GM18526 (cell line): ENCODE results near the gene TSKU.

Experiments used
- POLR2A ChIP-seq: IDR thresholded peaks from 3 replicates; pipeline ENCODE4 v1.6.1; 2011; ENCODE audit not compliant: insufficient read length; ENCODE audit errors: extremely low read depth

Gene TSKU

DNA sequence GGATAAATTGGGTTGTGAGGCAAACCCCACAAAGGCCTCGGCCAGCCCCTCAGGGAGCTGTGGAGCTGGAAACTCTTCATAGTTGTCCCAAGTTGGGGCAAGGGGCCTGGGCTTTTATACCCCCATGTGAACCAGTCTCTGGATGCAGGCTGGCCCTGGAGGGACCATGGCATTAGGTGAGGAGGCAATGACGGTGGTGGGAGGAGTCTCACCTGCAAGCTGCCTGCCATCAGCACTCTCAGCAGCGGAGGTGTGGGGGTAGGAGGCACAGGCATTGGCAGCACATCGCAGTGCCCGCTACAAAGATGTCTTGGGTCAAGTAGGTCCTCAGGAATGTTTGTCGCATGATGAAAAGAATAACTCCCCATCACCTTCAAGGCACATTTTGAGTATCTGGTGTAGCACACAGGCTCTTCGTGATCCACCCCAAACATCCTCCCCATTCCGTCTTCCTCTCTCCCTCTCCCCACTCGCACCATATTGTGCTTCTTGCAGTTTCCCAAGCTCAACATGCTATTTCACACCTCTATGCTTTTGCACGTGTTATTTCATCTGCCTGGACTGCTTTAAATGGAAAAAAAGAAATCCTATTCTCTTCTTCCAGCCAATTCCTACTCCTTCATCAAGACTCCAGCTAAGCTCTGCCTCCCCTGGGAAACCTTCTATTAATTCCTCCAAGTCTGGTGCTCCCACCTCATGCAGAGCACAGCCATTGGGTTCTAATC, 18.1 kb upstream of the TSKU start:
- TF ChIP-seq POLR2A, result no peak

DNA sequence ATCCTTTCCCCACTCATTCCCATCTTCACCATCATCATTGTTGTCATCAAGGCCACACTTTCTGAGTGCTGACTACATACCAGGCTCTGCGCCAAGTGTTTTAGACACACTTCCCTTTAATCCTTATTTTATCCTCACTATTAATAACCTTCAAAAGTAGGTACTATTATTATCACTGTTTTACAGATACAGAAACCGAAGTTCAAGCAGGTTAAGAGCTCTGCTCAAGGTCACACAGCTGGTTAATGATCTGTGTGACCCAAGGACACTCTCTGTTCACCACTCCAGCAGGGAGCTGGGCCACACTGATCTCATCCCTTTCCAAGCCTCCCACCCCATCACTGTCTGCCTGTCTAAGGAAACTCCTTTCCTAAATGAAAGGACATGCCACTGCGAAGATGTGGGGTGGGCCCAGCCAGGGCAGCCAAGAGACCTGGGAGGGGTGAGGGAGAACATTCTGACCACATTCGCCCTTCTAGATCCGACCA, 17.2 kb upstream of the TSKU start:
- TF ChIP-seq POLR2A, result no peak

DNA sequence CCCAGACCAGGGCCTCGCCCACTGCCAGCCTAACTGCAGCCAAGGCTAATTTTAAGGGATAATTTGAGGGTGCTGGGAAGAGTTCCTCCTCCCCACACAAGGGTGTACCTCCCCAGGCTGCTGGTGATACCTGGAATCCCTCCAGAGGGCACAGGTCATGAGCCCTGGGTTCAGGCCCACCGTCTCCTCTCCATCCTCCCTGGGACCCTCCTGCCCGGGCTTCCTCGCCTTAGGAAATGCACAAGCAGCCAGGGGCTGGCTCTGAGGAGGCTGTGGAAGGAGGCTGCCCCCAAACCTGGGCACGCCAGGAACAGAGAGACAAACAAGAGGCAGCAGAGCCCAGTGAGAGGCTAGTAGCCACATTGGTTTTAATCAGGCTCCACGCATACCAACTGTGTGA, 16.6 kb upstream of the TSKU start:
- TF ChIP-seq POLR2A, result no peak

DNA sequence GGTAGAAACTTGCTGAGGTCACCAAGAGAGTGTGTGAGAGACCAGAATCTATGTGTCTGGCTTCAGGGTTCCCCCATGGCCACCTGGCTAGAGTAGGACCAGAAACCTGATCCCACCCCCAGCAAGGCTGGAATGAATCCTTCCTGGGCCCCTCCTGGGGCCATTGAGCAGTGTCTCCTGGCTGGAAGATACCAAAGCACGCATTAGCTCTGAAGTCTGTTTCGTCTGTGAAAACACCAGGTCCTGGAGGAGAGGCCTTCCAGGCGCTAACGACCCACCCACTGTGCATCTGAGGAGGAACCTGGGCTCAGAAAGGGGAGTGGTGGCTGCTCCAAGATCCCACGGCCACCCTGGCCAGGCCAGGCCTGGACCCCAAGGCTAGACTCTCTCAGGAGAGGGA, 15.5 kb upstream of the TSKU start:
- TF ChIP-seq POLR2A, result no peak

DNA sequence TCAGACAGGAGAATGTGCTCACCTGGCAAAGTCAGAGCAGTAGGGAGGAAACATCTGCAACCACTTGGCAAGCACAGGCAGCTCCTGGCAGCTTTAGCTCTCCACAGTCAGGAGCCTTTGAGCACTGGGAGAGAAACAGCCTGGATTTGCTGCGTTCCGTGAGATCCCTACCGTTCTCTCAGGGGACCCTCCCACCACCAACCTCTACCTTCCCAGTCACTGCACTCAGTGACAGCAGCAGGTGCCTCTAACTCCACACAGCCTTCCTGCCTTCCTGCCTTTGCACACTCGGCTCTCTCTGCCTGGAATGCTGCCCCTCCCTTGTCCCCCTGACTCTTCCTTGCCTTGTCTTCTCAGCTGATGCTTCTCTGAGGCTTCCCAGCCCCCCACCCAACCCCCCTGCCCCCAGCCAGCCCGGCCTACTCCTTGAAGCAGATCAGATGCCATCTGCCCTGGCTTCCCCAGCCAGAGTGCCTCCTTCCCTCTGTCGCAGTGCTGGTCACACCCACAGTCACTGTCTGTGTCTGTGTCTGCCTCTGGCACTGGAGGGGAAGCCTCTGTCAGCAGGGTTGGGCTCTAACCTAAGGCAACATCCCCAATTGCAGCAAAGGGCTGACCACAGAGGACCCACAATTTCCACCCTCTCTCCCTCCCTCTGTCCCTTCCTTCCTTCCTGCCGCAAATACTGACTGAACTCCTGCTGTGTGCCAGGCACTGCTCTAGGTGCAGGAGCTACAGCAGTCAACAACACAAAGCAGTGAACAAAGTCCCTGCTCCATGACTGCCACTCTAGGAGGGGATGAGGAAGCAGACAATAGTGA, 14.9 kb upstream of the TSKU start:
- no peak for TF ChIP-seq POLR2A

DNA sequence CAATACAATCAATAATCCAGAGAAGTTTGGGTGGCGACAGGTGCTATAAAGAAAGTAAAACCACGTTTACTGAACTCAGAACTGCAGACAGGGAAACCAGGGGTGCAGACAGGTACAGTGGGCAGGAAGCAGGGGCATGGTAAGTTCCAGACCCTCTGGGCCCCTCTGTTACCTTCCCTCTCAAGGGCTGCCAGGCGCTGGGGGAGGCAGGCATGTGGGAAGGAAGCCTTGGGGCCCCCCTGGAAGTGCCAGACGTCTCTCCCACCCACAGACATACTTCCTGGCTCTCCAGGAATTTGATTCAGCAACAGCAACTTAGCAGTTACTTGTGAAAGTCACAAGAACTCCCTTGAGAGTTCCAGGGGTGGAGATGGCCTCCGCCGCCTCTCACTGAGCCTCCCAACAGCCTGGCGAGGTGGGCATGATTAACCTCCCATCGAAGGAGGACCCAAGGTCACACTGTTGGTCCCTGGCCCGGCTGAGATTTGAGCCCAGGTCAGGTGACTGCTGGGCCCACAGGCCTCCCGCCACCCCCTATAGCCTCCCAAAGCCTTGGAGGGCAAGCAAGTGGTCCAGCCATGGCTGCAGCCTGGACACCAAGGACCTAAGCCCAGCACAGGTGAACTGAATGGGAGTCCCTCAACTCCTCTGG, 14.1 kb upstream of the TSKU start:
- no peak for TF ChIP-seq POLR2A

DNA sequence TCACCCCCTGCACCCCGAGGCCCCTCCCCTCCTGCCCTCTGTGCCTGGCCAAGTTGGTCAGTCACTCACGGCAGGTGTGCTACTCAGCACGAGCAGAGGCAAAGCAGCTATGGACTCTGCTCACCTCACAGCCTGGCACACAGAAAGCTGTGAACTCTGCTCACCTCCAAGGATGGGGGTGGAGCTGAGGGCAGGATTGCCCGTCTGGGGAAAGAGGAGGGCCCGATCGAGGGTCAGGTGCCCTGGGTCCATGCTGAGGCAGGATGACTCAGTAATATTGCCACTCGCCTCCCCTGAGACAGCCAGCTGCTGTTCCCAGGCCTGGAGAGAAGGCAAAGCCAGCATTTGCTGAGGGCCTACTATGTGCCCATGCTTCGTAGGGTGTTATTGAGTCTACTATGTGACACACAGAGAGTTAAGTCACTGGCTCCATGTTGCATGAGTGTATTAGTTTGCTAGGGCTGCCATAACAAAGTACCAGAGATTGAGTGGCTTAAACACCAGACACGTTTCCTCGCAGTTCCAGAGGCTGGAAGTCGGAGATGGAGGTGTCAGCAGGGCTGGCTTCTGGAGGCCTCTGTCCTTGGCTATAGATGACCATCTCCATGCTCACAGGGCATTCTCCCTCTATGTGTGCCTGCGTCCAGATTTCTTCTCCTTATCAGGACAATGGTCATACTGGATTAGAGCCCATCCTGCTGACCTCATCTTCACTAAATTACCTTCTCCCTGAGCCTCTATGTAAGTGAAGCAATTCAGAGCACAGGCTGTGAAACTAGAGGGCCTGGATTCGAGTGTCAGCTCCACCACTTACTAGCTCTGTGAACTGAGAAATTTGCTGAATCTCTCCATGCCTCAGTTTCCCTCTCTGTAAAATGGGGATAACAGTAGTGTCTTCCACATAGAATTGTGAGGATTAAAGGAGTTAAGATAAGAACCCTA, 13.2 kb upstream of the TSKU start:
- no peak for TF ChIP-seq POLR2A

DNA sequence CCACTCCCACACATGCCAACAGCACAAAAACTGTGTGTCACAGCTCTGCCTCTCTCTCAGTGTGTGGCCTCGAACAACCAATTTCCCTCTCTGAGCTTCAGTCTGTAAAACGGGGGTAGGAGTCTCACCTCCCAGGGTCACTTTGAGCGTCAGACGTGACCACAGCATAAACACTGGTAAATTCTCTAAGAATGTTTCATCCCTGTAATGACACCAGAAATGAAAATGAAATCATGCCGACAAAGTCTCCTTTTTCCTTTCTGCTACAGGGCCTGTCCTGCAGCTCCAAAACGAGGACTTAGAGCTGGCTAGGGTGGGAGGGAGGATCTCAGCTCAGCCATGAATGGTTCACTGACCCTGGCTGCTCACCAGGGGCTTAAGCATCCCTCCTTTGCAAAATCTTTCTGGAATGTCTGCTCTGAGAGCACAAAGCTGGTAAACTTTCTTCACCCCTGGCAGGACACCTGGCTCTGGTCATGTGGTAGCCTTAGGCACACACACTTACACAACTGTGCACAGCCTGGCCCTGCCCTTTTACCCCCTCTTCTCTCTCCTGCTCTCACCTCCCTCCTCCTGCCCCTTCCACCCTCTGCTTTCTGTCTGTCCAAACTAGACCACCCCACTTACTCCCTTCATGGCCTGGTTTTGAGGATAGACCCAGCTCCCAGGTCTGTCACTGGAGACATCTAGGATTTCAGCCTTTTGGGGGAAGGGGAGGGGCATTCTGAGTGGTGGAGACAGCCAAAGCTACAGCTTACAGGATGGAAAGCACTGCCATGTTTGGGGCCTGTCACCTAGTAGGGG, 12.3 kb upstream of the TSKU start:
- TF ChIP-seq POLR2A, result no peak

DNA sequence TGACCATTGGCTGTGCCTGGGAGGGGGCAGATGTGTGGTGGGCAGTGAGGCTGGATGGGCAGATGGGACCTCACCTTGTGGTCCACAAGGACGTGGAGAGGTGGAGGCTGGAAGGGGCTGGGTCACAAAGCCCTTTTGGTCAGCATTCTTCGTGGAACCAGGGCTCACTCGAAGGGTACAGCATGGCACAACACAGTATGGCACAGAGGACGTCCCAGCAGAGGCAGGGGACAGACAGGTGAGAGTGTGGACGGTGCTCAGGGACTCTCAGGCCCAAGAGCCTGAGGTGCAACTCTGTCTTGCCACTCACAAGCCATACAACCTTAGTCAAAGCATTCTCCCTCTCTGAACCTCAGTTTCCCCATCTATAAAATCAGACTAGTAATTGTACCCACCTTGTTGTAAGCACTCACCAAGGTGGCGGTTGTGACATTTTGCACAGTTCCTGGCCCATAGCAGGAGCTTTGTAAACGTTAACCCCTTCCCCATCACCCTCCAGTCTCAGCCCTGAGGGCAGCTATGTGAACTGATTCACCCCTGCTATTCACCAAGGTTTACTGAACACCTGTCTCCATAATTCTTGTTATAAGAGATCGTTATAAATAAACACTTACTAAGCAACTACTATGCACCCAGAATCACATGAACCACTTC, 11.6 kb upstream of the TSKU start:
- TF ChIP-seq POLR2A, result no peak

DNA sequence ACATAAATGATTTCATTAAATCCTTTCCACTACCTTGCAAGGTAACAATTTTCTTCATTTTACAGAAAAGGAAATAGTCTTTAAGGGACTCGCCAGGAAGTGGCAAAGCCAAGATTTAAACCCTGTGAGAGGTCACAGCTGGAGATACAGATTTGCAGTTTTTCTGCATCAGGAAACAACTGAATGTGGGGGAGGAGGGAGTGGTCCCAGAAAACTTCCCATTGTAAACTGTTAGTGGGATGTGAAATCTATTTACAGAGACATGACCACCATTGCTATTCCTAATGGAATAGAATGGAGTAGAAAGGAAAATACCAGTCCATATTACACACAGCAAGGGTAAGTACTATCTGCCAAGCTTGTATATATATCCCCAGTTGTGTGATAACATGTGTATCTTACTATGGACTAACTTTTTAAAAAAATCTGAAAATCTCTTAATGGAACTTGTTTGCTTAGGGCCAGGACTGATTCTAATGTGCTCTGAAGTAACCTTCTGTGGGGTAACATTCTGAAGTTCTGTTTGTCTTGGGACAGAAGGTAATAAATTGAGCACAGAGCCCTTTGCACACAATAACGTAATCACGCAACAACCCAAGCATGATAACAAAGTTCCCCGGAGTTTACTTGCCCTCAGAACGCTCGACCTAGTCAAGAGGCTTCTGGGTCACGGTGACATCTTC, 10.9 kb upstream of the TSKU start:
- TF ChIP-seq POLR2A, result no peak

DNA sequence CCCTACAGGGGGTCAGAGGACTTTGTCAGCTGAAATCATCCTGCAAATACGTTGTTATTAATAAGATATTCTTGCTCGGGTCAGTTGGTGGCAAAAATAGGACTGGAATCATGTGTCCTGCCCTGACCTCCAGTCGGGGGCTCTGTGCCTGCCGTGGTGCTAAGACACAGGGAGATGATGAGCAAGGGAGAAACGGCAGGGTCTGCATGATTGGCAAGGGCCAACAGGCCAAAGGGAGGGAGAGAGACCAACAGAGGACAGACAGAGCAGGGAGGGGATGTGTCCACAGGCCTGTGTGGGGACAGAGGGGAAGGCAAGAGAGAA, 10.4 kb upstream of the TSKU start:
- TF ChIP-seq POLR2A, result no peak

DNA sequence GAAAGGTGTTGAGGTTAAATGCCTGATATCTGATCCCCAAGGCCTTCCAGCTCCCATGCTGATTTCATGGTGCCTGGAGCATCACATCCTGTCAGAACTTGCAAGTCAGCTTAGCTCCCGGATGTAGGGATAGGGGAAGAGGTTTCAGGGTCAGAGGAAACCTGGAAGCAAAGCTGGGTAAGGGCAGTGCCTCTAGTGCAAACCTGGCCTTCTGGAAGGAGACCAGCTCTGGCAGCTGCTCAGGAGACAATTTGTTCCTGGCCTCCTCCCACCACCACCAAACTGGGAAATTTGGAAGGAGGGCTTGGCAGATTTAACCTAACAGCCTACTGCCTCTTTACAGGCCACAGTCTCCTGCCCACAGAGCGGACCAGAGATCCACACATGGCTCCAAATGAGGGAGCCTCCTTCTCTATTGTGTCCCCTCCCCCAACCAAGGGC, 9.2 kb upstream of the TSKU start:
- no peak for TF ChIP-seq POLR2A

DNA sequence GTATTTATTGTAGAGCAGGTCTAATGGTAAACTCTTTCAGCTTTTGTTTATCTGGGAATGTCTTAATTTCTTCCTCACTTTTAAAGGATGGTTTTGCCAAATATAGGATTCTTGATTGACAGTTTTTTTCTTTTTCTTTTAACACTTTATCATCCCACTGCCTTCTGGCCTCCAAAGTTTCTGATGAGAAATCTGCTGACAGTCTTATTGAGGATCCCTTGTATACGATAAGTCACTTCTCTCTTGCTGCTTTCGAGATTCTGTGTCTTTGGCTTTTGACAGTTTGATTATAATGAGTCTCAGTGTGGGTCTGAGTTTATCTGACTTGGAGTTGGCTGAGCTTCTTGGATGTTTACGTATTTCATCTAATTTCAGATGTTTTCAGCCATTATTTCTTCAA, 6.7 kb upstream of the TSKU start:
- no peak for TF ChIP-seq POLR2A

DNA sequence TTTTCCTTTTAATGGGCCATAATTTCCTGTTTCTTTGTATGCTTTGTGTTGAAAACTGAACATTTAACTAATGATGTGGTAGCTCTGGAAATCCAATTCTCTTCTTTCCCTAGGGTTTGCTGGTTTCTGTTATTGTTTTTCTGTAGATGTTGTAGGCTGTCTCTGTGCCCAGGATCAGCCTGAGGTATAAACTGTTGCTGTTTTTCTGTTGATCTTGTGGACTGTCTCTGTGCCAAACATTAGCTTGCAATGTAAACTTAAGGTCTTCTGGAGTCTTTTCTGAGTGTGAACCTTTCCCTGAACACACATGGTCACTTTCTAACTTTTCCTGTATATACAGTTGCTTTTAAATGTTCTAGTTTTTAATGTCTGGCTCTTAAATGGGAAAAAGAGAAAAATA, 5.9 kb upstream of the TSKU start:
- TF ChIP-seq POLR2A, result no peak

DNA sequence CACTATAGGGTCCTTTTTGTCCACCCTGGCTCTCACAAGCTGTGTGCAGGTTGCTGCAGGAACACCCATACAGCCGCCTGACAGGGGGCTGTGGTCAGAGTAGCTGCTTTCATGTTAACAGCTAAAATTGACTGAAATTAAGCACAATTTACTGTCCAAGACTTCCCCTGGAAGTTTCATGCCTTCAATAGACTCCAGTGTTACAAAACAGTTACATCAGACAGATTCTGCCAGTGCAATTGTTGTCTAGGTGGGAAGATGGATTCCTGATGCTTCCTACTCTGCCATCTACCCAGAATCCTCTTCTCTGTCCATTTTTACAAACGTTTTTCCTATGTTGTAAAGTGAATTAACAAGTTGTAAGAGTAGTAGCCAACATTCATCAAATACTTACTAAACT, 5.3 kb upstream of the TSKU start:
- no peak for TF ChIP-seq POLR2A
